Measurements from ENCODE around the gene INSIG2.

GRCh38 chr2:118103951-118104940, 16.0 kb downstream of the INSIG2 start:
- TF ChIP-seq POLR2A (IDR thresholded peaks at IDR 0.05; ENCODE audit: low read length): no peak
- TF ChIP-seq GATA1 (IDR thresholded peaks at IDR 0.05; ENCODE audit: low read depth, low read length): no peak

Measured in erythroblast (primary cell).